Ishikawa (cell line): ENCODE results near the gene NCOA7.
A peak's percentile ranks its signal among the peaks of the same experiment; 100 is the strongest.

ENCODE experiments used
- CEBPB ChIP-seq: IDR thresholded peaks from 2 replicates; pipeline ENCODE4 v1.6.1; 2012
- CREB1 ChIP-seq: IDR thresholded peaks from 2 replicates; pipeline ENCODE4 v1.6.1; 2012; ENCODE audit warnings: low read depth
- EGR1 ChIP-seq: IDR thresholded peaks from 2 replicates; pipeline ENCODE4 v1.6.1; 2012
- EP300 ChIP-seq: IDR thresholded peaks from 2 replicates; pipeline ENCODE4 v1.6.1; 2012; ENCODE audit warnings: borderline replicate concordance
- FOXM1 ChIP-seq: IDR thresholded peaks from 2 replicates; pipeline ENCODE4 v1.6.1; 2012; ENCODE audit warnings: low read depth, borderline replicate concordance
- NFIC ChIP-seq: IDR thresholded peaks from 2 replicates; pipeline ENCODE4 v1.6.1; 2012
- RAD21 ChIP-seq: IDR thresholded peaks from 2 replicates; pipeline ENCODE4 v1.6.1; 2012; ENCODE audit warnings: low read depth
- TAF1 ChIP-seq: IDR thresholded peaks from 2 replicates; pipeline ENCODE4 v1.6.1; 2012; ENCODE audit warnings: low read depth, mild to moderate bottlenecking
- TCF12 ChIP-seq: IDR thresholded peaks from 2 replicates; pipeline ENCODE4 v1.6.1; 2012; ENCODE audit warnings: low read depth
- TEAD4 ChIP-seq: IDR thresholded peaks from 2 replicates; pipeline ENCODE4 v1.6.1; 2012
- USF1 ChIP-seq: IDR thresholded peaks from 2 replicates; pipeline ENCODE4 v1.6.1; 2012
- YY1 ChIP-seq: IDR thresholded peaks from 2 replicates; pipeline ENCODE4 v1.6.1; 2012; ENCODE audit warnings: low read depth
- ZBTB7A ChIP-seq: IDR thresholded peaks from 2 replicates; pipeline ENCODE4 v1.6.1; 2012; ENCODE audit warnings: low read depth
- TF ChIP-seq, protein P1 (sequence below): IDR thresholded peaks from 2 replicates; pipeline ENCODE4 v1.6.1; 2012
- TF ChIP-seq, protein P2 (sequence below): IDR thresholded peaks from 2 replicates; pipeline ENCODE4 v1.6.1; 2012; ENCODE audit warnings: low read depth, mild to moderate bottlenecking

The NCOA7 gene

GRCh38 chr6:125821825-125822281 is 31.1 kb downstream of the NCOA7 start:
- TF ChIP-seq ZBTB7A (no peak), TCF12 (no peak), CEBPB (no peak), TEAD4 (peak; percentile 52), EGR1 (0 out of 2 replicates have a peak, but pooled peaks have one; percentile 19), NFIC (peak; percentile 75), USF1 (peak; percentile 78), TAF1 (no peak), YY1 (0 out of 2 replicates have a peak, but pooled peaks have one; percentile 15), RAD21 (no peak)
- TF ChIP-seq, protein P1, sequence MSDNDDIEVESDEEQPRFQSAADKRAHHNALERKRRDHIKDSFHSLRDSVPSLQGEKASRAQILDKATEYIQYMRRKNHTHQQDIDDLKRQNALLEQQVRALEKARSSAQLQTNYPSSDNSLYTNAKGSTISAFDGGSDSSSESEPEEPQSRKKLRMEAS: peak; percentile 38; the same call in 1 of the 2 replicates
- TF ChIP-seq, protein P2, sequence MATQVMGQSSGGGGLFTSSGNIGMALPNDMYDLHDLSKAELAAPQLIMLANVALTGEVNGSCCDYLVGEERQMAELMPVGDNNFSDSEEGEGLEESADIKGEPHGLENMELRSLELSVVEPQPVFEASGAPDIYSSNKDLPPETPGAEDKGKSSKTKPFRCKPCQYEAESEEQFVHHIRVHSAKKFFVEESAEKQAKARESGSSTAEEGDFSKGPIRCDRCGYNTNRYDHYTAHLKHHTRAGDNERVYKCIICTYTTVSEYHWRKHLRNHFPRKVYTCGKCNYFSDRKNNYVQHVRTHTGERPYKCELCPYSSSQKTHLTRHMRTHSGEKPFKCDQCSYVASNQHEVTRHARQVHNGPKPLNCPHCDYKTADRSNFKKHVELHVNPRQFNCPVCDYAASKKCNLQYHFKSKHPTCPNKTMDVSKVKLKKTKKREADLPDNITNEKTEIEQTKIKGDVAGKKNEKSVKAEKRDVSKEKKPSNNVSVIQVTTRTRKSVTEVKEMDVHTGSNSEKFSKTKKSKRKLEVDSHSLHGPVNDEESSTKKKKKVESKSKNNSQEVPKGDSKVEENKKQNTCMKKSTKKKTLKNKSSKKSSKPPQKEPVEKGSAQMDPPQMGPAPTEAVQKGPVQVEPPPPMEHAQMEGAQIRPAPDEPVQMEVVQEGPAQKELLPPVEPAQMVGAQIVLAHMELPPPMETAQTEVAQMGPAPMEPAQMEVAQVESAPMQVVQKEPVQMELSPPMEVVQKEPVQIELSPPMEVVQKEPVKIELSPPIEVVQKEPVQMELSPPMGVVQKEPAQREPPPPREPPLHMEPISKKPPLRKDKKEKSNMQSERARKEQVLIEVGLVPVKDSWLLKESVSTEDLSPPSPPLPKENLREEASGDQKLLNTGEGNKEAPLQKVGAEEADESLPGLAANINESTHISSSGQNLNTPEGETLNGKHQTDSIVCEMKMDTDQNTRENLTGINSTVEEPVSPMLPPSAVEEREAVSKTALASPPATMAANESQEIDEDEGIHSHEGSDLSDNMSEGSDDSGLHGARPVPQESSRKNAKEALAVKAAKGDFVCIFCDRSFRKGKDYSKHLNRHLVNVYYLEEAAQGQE: no peak

DNA sequence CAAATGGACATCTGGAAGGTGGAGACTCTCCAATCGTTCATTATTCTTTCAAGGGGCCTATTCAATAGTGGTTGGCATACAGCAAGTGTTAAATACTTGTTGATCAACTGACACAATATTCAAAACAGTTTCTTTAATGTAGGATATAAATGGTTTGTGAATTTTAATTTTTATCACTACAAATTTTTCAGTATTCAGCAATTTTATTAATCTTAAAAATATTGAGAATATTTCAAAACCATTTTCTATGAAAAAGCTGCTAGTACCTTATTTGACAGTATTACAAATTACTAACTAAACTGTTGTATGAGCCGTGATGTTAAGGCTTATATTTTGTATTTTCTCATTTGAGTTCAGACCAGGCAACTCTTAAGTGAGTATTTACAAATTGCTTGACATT is 32.4 kb downstream of the NCOA7 start:
- TF ChIP-seq CREB1 (no peak), ZBTB7A (no peak), NFIC (no peak), YY1 (no peak), TEAD4 (no peak), TCF12 (no peak), EGR1 (no peak), EP300 (no peak), CEBPB (no peak), FOXM1 (no peak), USF1 (no peak), TAF1 (no peak), RAD21 (no peak)
- TF ChIP-seq, protein P1: no peak
- TF ChIP-seq, protein P2: no peak

DNA sequence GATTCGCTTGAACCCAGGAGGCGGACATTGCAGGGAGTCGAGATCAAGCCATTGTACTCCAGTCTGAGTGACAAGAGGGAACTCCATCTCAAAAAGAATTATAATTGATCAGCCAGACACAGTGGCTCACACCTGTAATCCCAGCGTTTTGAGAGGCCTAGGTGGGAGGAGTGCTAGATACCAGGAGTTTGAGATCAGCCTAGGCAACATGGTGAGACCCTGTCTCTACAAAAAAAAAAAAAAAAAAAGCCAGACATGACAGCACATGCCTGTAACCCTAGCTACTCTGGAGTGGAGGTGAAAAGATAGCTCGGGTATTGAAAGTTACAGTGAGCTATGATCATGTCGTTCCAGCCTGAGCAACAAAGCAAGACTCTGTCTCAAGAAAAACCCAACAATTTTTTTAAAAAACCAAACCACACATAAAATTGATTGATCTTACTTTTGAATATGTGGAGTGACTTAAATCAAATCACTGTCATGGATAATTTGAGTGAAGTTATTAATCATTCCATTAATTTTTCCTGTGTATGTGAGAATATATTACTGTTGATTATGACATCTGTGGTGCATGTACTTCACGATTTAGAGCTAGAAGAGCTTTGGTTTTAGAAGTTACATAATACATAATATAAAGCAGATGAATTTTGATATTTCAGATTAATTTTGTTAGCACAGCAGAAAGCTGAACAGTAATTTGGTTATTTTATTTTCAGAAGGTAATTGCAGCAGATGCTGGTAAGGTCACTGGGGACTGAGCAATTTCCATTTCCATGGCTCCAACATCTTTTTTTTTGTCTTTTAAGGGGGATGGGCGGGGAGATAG is 34.4 kb downstream of the NCOA7 start:
- TF ChIP-seq CREB1: no peak
- TF ChIP-seq ZBTB7A: no peak

DNA sequence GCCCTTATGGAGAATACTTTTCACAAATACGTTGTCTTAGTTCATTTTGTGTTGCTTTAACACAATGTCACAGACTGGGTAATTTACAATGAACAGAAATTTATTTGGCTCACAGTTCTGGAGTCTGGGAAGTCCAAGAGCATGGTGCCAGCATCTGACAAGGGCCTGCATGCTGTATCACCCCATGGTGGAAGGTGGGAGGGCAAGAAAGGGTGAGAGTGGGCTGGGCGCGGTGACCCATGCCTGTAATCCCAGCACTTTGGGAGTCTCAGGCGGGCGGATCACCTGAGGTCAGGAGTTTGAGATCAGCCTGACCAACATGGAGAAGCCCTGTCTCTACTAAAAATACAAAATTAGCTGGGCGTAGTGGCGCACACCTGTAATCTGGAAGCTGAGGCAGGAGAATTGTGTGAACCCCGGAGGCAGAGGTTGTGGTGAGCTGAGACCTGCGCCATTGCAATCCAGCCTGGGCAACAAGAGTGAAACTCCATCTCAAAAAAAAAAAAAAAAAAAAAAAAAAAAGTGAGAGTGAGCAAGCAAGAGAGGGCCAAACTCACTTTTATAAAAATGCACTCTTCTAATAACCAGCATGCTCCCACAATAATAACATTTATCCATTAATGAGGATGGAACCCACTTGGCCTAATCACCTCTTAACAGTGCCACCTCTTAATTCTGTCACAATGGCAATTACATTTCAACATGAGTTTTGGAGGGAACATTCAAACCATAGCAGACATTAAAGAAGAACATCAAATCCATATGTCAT is 36.1 kb downstream of the NCOA7 start:
- TF ChIP-seq, protein P2: no peak
- TF ChIP-seq YY1 (no peak), CEBPB (no peak), ZBTB7A (no peak), FOXM1 (no peak), TCF12 (no peak), EGR1 (no peak), EP300 (no peak), USF1 (no peak), TAF1 (no peak), RAD21 (no peak), NFIC (no peak), TEAD4 (no peak)
- TF ChIP-seq, protein P1: no peak
